ENCODE results near the gene CYP4V2.

The CYP4V2 gene

GRCh38 chr4:186167605-186168004 lies 23.8 kb upstream of the CYP4V2 start:
- TF ChIP-seq ZNF274 (IDR thresholded peaks at IDR 0.05; ENCODE audit: low read depth, low read length): no peak
- H3K4me3 ChIP-seq (ENCODE audit: low read length): no peak overlapping the region

DNA sequence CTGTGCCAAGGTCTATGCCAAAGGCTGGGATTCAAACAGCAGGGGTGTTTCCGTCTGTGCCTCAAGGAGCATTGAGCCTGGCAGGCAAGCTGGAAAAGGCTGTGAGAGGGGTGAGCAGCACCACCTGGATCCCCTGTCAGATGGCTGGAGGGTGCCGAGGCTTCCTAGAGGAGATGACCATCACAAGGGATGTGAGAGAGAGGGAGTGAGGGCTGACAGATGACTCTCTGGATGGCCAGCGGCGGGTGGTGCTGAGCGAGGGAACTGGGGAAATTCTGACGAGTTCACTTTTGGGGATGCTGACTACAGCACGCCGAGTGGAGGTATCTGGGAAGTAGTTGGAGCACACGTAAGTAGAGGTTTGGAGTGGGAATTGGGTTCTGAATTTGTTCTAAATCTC lies 22.6 kb upstream of the CYP4V2 start:
- TF ChIP-seq ZNF274 (IDR thresholded peaks at IDR 0.05; ENCODE audit: low read depth, low read length): no peak

GRCh38 chr4:186169333-186169944 lies 21.9 kb upstream of the CYP4V2 start:
- no peak for TF ChIP-seq ZNF274 (IDR thresholded peaks at IDR 0.05; ENCODE audit: low read depth, low read length)
- no peak overlapping the region for H3K4me3 ChIP-seq (ENCODE audit: low read length)

More for the DNA sequence above, 22.6 kb upstream of the CYP4V2 start:
- H3K4me3 ChIP-seq (ENCODE audit: low read length): no peak overlapping the region

DNA sequence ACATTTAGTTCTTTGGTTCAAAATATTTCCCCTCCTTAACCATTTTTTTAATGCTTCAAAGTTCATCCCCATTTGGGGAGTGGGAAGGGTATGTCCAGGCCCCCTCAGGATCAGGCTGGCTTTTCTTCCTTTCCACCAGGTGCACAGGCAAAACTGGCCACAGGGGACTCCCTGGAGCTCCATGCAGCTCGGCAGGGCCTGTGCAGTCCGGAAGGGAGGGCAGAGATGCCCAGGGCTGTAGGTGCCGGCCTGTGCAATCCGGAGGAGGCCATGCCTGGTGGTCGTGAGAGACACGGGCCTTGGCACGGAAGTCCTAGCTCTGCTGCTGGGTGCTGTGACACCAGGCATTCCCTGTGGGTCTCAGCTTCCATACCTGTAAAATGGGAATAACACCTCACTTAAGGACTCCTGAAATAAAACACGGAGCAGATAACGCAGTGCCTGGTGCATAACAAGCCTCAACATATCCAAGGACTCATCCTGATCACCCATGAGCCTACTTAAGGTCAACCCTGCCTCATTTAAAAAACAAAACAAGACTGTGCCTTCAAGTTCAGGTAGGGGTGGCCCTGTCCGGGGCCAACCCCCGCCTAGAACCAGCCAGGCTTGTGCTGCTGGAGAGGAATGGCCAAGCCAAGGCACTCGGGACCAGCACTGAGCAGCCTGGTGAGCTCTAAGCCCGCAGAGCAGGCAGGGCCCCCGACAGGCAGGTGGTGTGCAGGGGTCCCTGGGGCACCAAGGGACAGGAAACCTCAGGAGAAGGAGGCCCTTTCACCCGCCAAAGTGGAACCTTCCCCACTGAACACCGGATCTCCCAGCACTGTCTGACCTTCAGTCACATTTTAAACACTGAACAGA lies 21.2 kb upstream of the CYP4V2 start:
- no peak for TF ChIP-seq ZNF274 (IDR thresholded peaks at IDR 0.05; ENCODE audit: low read depth, low read length)
- H3K4me3 ChIP-seq (ENCODE audit: low read length): no peak overlapping the region

DNA sequence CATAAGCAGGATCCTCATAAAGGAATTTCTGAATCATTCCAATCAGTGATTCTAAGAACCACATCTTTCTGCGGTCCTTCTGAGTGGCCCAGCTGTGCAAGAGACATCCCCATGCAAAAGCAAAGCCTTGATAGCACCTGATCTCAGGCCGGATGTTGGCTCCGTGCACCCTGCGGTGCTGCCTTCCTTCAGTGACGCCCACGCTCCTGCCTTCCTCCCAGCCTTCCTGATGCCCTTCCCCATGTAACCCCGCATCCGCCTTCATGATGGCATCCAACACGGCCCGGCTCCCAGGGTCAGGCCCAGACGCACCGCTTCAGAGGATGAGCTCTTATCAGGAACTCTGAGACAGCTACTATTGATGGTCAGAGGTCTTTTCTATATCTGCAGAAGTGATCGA lies 20.4 kb upstream of the CYP4V2 start:
- no peak for TF ChIP-seq ZNF274 (IDR thresholded peaks at IDR 0.05; ENCODE audit: low read depth, low read length)

DNA sequence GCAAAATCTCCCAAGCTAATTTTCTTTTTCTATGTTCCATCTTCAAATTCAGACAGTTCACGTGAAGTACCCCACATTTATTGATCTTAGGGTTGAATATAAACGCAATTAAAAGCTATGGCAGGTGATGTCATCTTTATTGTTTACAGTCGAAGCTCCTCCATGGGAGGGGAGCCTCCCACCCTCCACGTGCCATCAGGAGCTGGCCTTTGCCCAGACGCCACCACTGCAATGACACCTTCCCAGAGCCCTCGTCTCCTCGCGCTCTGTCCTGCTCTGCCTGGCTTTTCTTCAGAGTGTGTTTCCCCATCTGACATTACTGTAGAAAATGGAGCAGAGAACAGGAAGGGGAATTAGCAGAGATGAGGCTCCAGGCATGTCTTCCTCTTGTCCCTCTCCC lies 18.8 kb upstream of the CYP4V2 start:
- H3K4me3 ChIP-seq (ENCODE audit: low read length): no peak overlapping the region
- no peak for TF ChIP-seq ZNF274 (IDR thresholded peaks at IDR 0.05; ENCODE audit: low read depth, low read length)

More for the DNA sequence above, 20.4 kb upstream of the CYP4V2 start:
- H3K4me3 ChIP-seq (ENCODE audit: low read length): no peak overlapping the region

DNA sequence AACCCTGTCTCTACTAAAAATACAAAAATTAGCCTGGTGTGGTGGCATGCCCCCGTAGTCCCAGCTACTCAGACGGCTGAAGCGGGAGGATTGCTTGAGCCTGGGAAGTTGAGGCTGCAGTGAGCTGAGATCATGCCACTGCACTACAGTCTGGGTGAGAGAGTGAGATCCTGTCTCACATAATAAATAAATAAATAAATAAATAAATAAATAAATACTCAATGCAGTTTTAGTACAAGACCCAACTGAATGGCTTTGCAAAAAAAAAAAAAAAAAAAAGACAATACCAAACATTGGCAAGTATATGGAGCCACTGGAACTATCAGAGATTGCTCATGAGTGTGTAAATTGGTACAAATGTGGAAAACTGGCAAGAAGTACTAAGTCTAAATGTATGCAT lies 3.3 kb upstream of the CYP4V2 start:
- no peak for TF ChIP-seq ZNF274 (IDR thresholded peaks at IDR 0.05; ENCODE audit: low read depth, low read length)
- H3K4me3 ChIP-seq (ENCODE audit: low read length): no peak overlapping the region

- no peak overlapping the region for H3K4me3 ChIP-seq (ENCODE audit: low read length)
- no peak for TF ChIP-seq ZNF274 (IDR thresholded peaks at IDR 0.05; ENCODE audit: low read depth, low read length)
Measured at GRCh38 chr4:186189656-186190055, 1.7 kb upstream of the CYP4V2 start.

DNA sequence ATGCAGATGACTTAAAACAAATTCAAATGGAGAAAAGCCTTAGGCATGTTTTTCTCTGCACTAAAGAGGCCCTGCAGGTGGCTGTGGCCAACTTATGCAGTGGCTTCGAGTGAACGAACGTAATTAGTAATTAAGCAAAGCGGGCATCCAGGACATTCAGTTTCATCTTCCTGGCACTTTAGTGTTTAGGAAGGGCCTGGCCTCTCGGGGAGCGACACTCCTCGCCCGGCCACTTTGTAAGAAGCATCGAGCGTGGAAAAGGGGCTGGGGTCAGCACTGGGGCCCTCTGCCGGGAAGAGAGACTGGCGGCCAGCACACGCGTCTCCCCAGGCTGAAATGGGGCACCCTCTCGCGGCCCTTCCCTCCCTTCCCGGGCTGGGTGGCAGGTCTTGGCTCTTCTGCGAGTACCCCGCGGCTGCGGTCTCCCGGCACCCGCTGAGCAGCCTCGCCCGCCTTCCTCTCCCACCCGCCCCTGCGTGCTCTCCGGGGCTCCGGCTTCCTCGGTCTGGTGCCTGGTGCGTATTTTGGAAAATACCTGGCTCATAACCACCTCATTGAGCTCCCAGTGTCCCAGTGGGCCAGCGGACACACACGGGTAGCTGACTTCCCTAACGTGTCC lies 677 bp upstream of the CYP4V2 start:
- H3K4me3 ChIP-seq (ENCODE audit: low read length): peak overlapping the region; percentile 80
- no peak for TF ChIP-seq ZNF274 (IDR thresholded peaks at IDR 0.05; ENCODE audit: low read depth, low read length)

- TF ChIP-seq ZNF274 (IDR thresholded peaks at IDR 0.05; ENCODE audit: low read depth, low read length): no peak
Measured at GRCh38 chr4:186192066-186192612, 772 bp downstream of the CYP4V2 start.

DNA sequence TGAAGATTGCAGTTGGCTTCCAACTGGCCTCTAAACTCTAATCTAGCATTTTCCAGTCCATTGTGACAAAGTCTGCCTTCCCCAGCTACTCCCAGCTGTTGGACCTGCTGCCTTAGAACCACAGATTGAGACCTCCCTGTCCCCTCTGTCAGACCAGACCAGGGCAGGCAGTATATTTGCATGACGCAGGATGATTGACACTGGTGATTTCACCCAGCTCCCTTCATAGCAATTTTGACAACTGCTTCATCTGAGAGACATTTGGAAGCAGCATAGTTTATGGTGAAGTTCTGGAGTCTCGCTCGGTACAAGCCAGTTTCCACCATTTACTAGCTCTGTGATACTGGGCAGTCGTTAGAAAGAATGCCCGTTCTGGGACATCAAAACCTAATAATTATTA lies 2.5 kb downstream of the CYP4V2 start:
- H3K4me3 ChIP-seq (ENCODE audit: low read length): no peak overlapping the region
- TF ChIP-seq ZNF274 (IDR thresholded peaks at IDR 0.05; ENCODE audit: low read depth, low read length): no peak

More at GRCh38 chr4:186192066-186192612, 772 bp downstream of the CYP4V2 start:
- peak overlapping the region; percentile 80 for H3K4me3 ChIP-seq (ENCODE audit: low read length)

DNA sequence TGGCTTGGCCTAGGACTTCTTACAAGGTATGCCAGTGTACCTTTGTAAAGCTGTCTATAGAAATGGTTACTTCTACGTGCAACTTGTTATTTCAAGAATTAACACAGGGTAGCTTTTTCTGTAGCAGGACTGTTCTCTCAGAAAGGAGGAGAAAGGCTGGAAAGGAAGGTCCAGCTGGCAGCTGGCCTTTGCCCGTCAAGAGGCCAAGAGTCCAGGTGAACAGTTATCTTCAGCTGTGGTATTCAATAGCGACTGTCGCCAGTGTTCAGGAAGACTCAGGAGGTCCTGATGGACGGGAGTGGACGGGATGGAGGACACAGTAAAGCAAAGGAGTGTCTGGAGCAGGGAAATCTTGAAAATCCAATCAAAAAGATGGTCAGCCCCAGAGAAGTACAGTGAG lies 4.7 kb downstream of the CYP4V2 start:
- no peak for TF ChIP-seq ZNF274 (IDR thresholded peaks at IDR 0.05; ENCODE audit: low read depth, low read length)
- no peak overlapping the region for H3K4me3 ChIP-seq (ENCODE audit: low read length)

- H3K4me3 ChIP-seq (ENCODE audit: low read length): no peak overlapping the region
- TF ChIP-seq ZNF274 (IDR thresholded peaks at IDR 0.05; ENCODE audit: low read depth, low read length): no peak
Measured at GRCh38 chr4:186200516-186200915, 9.1 kb downstream of the CYP4V2 start.

GRCh38 chr4:186201010-186201409 lies 9.6 kb downstream of the CYP4V2 start:
- TF ChIP-seq ZNF274 (IDR thresholded peaks at IDR 0.05; ENCODE audit: low read depth, low read length): no peak
- no peak overlapping the region for H3K4me3 ChIP-seq (ENCODE audit: low read length)
